OCI-LY1 (cell line): ENCODE results near the gene CSRNP2.

ENCODE experiments used
- H2AFZ ChIP-seq: fragments of 200-600 bp; sonication (generic), shearing (Covaris generic); 2 replicates; pipeline ENCODE4 v1.6.0; 2014; ENCODE audit warnings: antibody characterized with exemption, mild to moderate bottlenecking, low read length
- H3F3A ChIP-seq: fragments of 200-600 bp; sonication (generic), shearing (Covaris generic); 2 replicates; pipeline ENCODE4 v1.6.0; 2014; ENCODE audit warnings: mild to moderate bottlenecking, antibody characterized with exemption, low read length, moderate library complexity; ENCODE audit not compliant: insufficient read depth
- H3K27ac ChIP-seq: fragments of 200-600 bp; sonication (generic); 2 replicates; pipeline ENCODE4 v1.5.1; 2014; ENCODE audit warnings: low read length, mixed run types, mild to moderate bottlenecking, low read depth; ENCODE audit not compliant: poor library complexity, severe bottlenecking
- H3K27me3 ChIP-seq: fragments of 200-600 bp; sonication (generic); 2 replicates; pipeline ENCODE4 v1.6.0; 2014; ENCODE audit warnings: antibody characterized with exemption, mild to moderate bottlenecking, low read length, moderate library complexity; ENCODE audit not compliant: insufficient read depth
- H3K36me3 ChIP-seq: fragments of 200-600 bp; sonication (generic); 2 replicates; pipeline ENCODE4 v1.6.1; 2014; ENCODE audit warnings: mild to moderate bottlenecking, antibody characterized with exemption, low read length, moderate library complexity, mixed read lengths; ENCODE audit not compliant: insufficient read depth
- H3K4me1 ChIP-seq: fragments of 200-600 bp; sonication (generic); 2 replicates; pipeline ENCODE4 v1.5.1; 2014; ENCODE audit warnings: mild to moderate bottlenecking, low read length, moderate library complexity; ENCODE audit not compliant: insufficient read depth, severe bottlenecking
- H3K4me2 ChIP-seq: fragments of 200-600 bp; sonication (generic), shearing (Covaris generic); 2 replicates; pipeline ENCODE4 v1.6.1; 2014; ENCODE audit warnings: low read length
- H3K4me3 ChIP-seq: fragments of 200-600 bp; sonication (generic); 2 replicates; pipeline ENCODE4 v1.5.1; 2014; ENCODE audit warnings: low read length, low read depth, mild to moderate bottlenecking, mixed read lengths; ENCODE audit not compliant: poor library complexity, severe bottlenecking
- H3K79me2 ChIP-seq: fragments of 200-600 bp; shearing (Covaris generic); 2 replicates; pipeline ENCODE4 v1.6.1; 2016; ENCODE audit warnings: mixed run types, low read length, mixed read lengths; ENCODE audit not compliant: insufficient read depth
- H3K9ac ChIP-seq: fragments of 200-600 bp; sonication (generic), shearing (Covaris generic); 2 replicates; pipeline ENCODE4 v1.6.1; 2014; ENCODE audit warnings: mild to moderate bottlenecking, low read length, mixed read lengths
- H3K9me2 ChIP-seq: fragments of 200-600 bp; sonication (generic), shearing (Covaris generic); 2 replicates; pipeline ENCODE4 v1.6.1; 2014; ENCODE audit warnings: low read depth, mild to moderate bottlenecking, low read length, mixed read lengths
- H3K9me3 ChIP-seq: fragments of 200-600 bp; shearing (Covaris generic); 2 replicates; pipeline ENCODE4 v1.6.1; 2014; ENCODE audit warnings: low read length, mixed read lengths
- H4K20me1 ChIP-seq: fragments of 200-600 bp; sonication (generic), shearing (Covaris generic); 2 replicates; pipeline ENCODE4 v1.6.0; 2016; ENCODE audit warnings: mild to moderate bottlenecking, low read length; ENCODE audit not compliant: insufficient read depth
- CTCF ChIP-seq: fragments of 200-600 bp; sonication (generic), shearing (Covaris generic); IDR thresholded peaks from 2 replicates; pipeline ENCODE4 v1.5.1; 2017; ENCODE audit warnings: mild to moderate bottlenecking, antibody characterized with exemption, low read length, moderate library complexity, mixed read lengths
- EZH2 ChIP-seq: fragments of 200-600 bp; sonication (generic), shearing (Covaris generic); IDR thresholded peaks from 2 replicates; pipeline ENCODE4 v1.8.0; 2017; ENCODE audit warnings: borderline replicate concordance, mixed run types, mild to moderate bottlenecking, antibody characterized with exemption, low read length, moderate library complexity, mixed read lengths

CSRNP2 gene

GRCh38 chr12:51128919-51129318 is 45.5 kb upstream of the CSRNP2 start:
- H3K9ac ChIP-seq, result no peak overlapping the region
- no peak overlapping the region for H2AFZ ChIP-seq
- H4K20me1 ChIP-seq, result no peaks in the 10 kb centered on the region
- H3K36me3 ChIP-seq, result no peaks in the 10 kb centered on the region
- no peaks in the 10 kb centered on the region for H3K9me2 ChIP-seq
- peaks cover 5% of the 10 kb centered on the region for H3K4me1 ChIP-seq
- H3K27ac ChIP-seq, result no peak overlapping the region
- H3K27me3 ChIP-seq, result no peaks in the 10 kb centered on the region
- no peaks in the 10 kb centered on the region for H3F3A ChIP-seq
- H3K4me2 ChIP-seq, result no peak overlapping the region
- no peaks in the 10 kb centered on the region for H3K79me2 ChIP-seq
- H3K4me3 ChIP-seq, result no peak overlapping the region
- TF ChIP-seq EZH2 (no peak), CTCF (no peak)
- no peaks in the 10 kb centered on the region for H3K9me3 ChIP-seq

- Histone ChIP-seq H3K27me3 (no peaks in the 10 kb centered on the region), H3K79me2 (no peaks in the 10 kb centered on the region), H3K4me2 (no peak overlapping the region), H3K36me3 (no peaks in the 10 kb centered on the region), H3K9me3 (no peaks in the 10 kb centered on the region), H3F3A (no peaks in the 10 kb centered on the region), H3K27ac (no peak overlapping the region), H3K4me3 (no peak overlapping the region), H3K9me2 (no peaks in the 10 kb centered on the region), H3K4me1 (peaks cover 5% of the 10 kb centered on the region), H4K20me1 (no peaks in the 10 kb centered on the region), H2AFZ (no peak overlapping the region), H3K9ac (no peak overlapping the region)
- TF ChIP-seq CTCF, result no peak
- no peak for TF ChIP-seq EZH2
Measured at GRCh38 chr12:51127050-51127729, 43.8 kb upstream of the CSRNP2 start.

- H3K79me2 ChIP-seq, result no peaks in the 10 kb centered on the region
- no peaks in the 10 kb centered on the region for H3K36me3 ChIP-seq
- H3K4me2 ChIP-seq, result no peak overlapping the region
- H3K27me3 ChIP-seq, result no peaks in the 10 kb centered on the region
- H3K9me3 ChIP-seq, result no peaks in the 10 kb centered on the region
- H3F3A ChIP-seq, result no peaks in the 10 kb centered on the region
- H3K4me3 ChIP-seq, result no peak overlapping the region
- H3K4me1 ChIP-seq, result peaks cover 5% of the 10 kb centered on the region
- no peak overlapping the region for H3K27ac ChIP-seq
- no peak overlapping the region for H2AFZ ChIP-seq
- no peaks in the 10 kb centered on the region for H4K20me1 ChIP-seq
- TF ChIP-seq CTCF (no peak), EZH2 (no peak)
- no peak overlapping the region for H3K9ac ChIP-seq
- no peaks in the 10 kb centered on the region for H3K9me2 ChIP-seq
Measured at GRCh38 chr12:51126297-51126696, 42.9 kb upstream of the CSRNP2 start.
